HG02840 (cell line): ENCODE measurements around the gene C3orf80.
A peak's percentile ranks its signal among the peaks of the same experiment; 100 is the strongest.
"Not testable (repeated sequence)": the region's sequence is repeated elsewhere in the genome, so short reads cannot be mapped to it uniquely, and the experiment has no call there.

ENCODE experiments used
- ATAC-seq: cut with Tn5 transposase; IDR thresholded peaks from one replicate; pipeline ENCODE4 v1.9.1; 2021; ENCODE audit warnings: mild to moderate bottlenecking, moderate library complexity, moderate number of reproducible peaks; ENCODE audit not compliant: unreplicated experiment, low FRiP score

C3orf80 gene

GRCh38 chr3:160210341-160210740 lies 14.9 kb upstream of the C3orf80 start:
- no peak for ATAC-seq

- ATAC-seq: no peak
Observed at GRCh38 chr3:160210799-160211221, 14.4 kb upstream of the C3orf80 start.

GRCh38 chr3:160213191-160213590 lies 12.0 kb upstream of the C3orf80 start:
- no peak for ATAC-seq

GRCh38 chr3:160217675-160218074 lies 7.5 kb upstream of the C3orf80 start:
- ATAC-seq: no peak

- no peak for ATAC-seq
Observed at GRCh38 chr3:160218136-160218535, 7.1 kb upstream of the C3orf80 start.

- no peak for ATAC-seq
Observed at GRCh38 chr3:160220038-160220437, 5.2 kb upstream of the C3orf80 start.

GRCh38 chr3:160221019-160221418 lies 4.2 kb upstream of the C3orf80 start:
- no peak for ATAC-seq

GRCh38 chr3:160224256-160224655 lies 966 bp upstream of the C3orf80 start:
- no peak for ATAC-seq

- no peak for ATAC-seq
Observed at GRCh38 chr3:160224811-160225175, 429 bp upstream of the C3orf80 start.

GRCh38 chr3:160226026-160226907 lies 1.0 kb downstream of the C3orf80 start:
- peak; percentile 34 for ATAC-seq

- ATAC-seq: no peak
Observed at GRCh38 chr3:160227419-160227818, 2.2 kb downstream of the C3orf80 start.

GRCh38 chr3:160232014-160232413 lies 6.8 kb downstream of the C3orf80 start:
- no peak for ATAC-seq

- not testable (repeated sequence) for ATAC-seq
Observed at GRCh38 chr3:160240719-160241118, 15.5 kb downstream of the C3orf80 start.

- no peak for ATAC-seq
Observed at GRCh38 chr3:160245261-160245800, 20.1 kb downstream of the C3orf80 start.

GRCh38 chr3:160247766-160248165 lies 22.5 kb downstream of the C3orf80 start:
- no peak for ATAC-seq

- no peak for ATAC-seq
Observed at GRCh38 chr3:160253298-160253697, 28.1 kb downstream of the C3orf80 start.

- no peak for ATAC-seq
Observed at GRCh38 chr3:160257606-160258005, 32.4 kb downstream of the C3orf80 start.

GRCh38 chr3:160259589-160259988 lies 34.4 kb downstream of the C3orf80 start:
- no peak for ATAC-seq

GRCh38 chr3:160260587-160261270 lies 35.5 kb downstream of the C3orf80 start:
- no peak for ATAC-seq

GRCh38 chr3:160265088-160265487 lies 39.9 kb downstream of the C3orf80 start:
- no peak for ATAC-seq
